ENCODE measurements around the gene GK.

The GK gene

DNA sequence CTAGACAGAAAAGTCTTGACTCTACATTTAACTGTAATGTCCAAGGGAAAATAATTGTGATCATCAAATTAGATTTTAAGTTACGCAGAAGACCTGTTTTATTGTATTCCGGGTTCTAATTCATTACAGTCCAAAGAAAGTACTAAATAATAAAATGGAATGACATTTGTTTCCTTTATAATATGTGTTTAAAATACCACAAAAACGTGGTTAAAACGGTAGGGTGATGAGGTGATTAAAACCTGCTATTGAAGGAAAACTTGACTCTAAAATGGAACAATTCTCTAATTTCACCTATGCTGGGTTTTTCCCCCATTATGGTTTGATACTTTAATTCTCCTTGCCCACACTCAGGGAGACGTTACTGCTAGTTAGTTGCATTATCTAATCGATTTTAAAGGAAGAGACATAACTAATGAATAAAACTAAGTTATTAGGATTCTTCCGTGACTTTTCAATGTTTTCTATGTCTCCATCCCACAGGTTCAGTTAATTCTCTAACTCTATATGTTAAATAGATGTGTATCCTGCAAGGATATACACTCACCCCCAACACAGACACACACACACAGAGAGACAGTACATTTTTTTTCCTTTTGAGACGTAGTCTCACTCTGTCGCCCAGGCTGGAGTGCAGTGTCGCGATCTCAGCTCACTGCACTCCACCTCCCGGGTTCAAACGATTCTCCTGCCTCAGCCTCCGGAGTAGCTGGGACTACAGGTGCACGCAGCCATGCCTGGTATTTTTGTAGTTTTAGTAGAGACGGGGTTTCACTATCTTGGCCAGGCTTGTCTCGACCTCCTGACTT, 80.8 kb downstream of the GK start:
- no peaks in the 10 kb centered on the region for H3K27me3 ChIP-seq (ENCODE audit: insufficient read depth, poor library complexity, severe bottlenecking)
- H3K27ac ChIP-seq (replicated peaks) = no peak overlapping the region
- H3K4me3 ChIP-seq (replicated peaks; ENCODE audit: insufficient read depth, low read length) = no peak overlapping the region
- TF ChIP-seq SPI1 (IDR thresholded peaks at IDR 0.05; ENCODE audit: borderline replicate concordance, low read depth) (no peak), POLR2AphosphoS5 (IDR thresholded peaks at IDR 0.05; ENCODE audit: low read depth) (no peak), GABPA (IDR thresholded peaks at IDR 0.05; ENCODE audit: low read depth) (no peak), REST (IDR thresholded peaks at IDR 0.05; ENCODE audit: insufficient replicate concordance, low read depth) (no peak), CTCF (IDR thresholded peaks at IDR 0.05; ENCODE audit: insufficient read depth, low read length) (no peak)
- DNase-seq (ENCODE audit: low read depth in 1 of 2, low spot score in 1 of 2) = no peak

- TF ChIP-seq SPI1 (IDR thresholded peaks at IDR 0.05; ENCODE audit: borderline replicate concordance, low read depth) (no peak), POLR2AphosphoS5 (IDR thresholded peaks at IDR 0.05; ENCODE audit: low read depth) (no peak)
- no peaks in the 10 kb centered on the region for H3K27me3 ChIP-seq (ENCODE audit: insufficient read depth, poor library complexity, severe bottlenecking)
- no peak overlapping the region for H3K4me3 ChIP-seq (replicated peaks; ENCODE audit: insufficient read depth, low read length)
- DNase-seq (ENCODE audit: low read depth in 1 of 2, low spot score in 1 of 2) = no peak
- no peak overlapping the region for H3K27ac ChIP-seq (replicated peaks)
Observed at GRCh38 chrX:30734782-30735181, 81.6 kb downstream of the GK start.

GRCh38 chrX:30735839-30736238, 82.6 kb downstream of the GK start:
- DNase-seq (ENCODE audit: low read depth in 1 of 2, low spot score in 1 of 2) = peak; percentile 3 to 70
- no peak overlapping the region for H3K4me3 ChIP-seq (replicated peaks; ENCODE audit: insufficient read depth, low read length)
- TF ChIP-seq SPI1 (IDR thresholded peaks at IDR 0.05; ENCODE audit: borderline replicate concordance, low read depth) (no peak), GABPA (IDR thresholded peaks at IDR 0.05; ENCODE audit: low read depth) (no peak), REST (IDR thresholded peaks at IDR 0.05; ENCODE audit: insufficient replicate concordance, low read depth) (no peak), CTCF (IDR thresholded peaks at IDR 0.05; ENCODE audit: insufficient read depth, low read length) (peak; percentile 70), POLR2AphosphoS5 (IDR thresholded peaks at IDR 0.05; ENCODE audit: low read depth) (no peak)
- H3K27me3 ChIP-seq (ENCODE audit: insufficient read depth, poor library complexity, severe bottlenecking) = no peaks in the 10 kb centered on the region
- no peak overlapping the region for H3K27ac ChIP-seq (replicated peaks)

DNA sequence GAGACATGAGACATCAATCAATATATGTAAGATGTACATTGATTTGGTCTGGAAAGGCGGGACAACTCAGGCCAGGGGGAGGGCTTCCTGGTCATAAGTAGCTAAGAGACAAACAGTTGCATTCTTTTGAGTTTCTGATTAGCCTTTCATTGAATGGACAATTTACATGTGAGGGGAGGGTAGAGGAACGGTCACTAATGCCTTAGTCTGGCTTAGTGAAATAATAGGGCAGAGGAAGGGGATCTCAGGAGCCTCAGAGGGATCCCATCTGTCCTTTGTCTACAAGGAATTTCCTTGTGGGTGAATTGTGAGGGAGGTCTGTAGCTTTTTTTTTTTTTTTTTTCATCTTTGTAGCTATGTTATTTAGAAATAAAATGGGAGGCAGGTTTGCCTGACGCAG, 88.3 kb downstream of the GK start:
- peaks cover 2% of the 10 kb centered on the region for H3K27me3 ChIP-seq (ENCODE audit: insufficient read depth, poor library complexity, severe bottlenecking)
- TF ChIP-seq POLR2AphosphoS5 (IDR thresholded peaks at IDR 0.05; ENCODE audit: low read depth) = no peak
- TF ChIP-seq REST (IDR thresholded peaks at IDR 0.05; ENCODE audit: insufficient replicate concordance, low read depth) = no peak
- no peak overlapping the region for H3K27ac ChIP-seq (replicated peaks)
- no peak overlapping the region for H3K4me3 ChIP-seq (replicated peaks; ENCODE audit: insufficient read depth, low read length)
- no peak for DNase-seq (ENCODE audit: low read depth in 1 of 2, low spot score in 1 of 2)
